WERI-Rb-1 (cell line): ENCODE measurements around the gene COL19A1.
A peak's percentile ranks its signal among the peaks of the same experiment; 100 is the strongest.

Experiments used
- DNase-seq: peaks from one replicate; pipeline ENCODE4 v3.0.0-alpha.2; 2020
- H3K27ac ChIP-seq: fragments of 250-450 bp; sonication (Bioruptor Pico); 2 replicates; pipeline ENCODE4 v1.5.1; 2020; ENCODE audit warnings: mild to moderate bottlenecking, moderate library complexity
- H3K27me3 ChIP-seq: fragments of 250-450 bp; sonication (Bioruptor Pico); 2 replicates; pipeline ENCODE4 v1.5.1; 2021; ENCODE audit warnings: mild to moderate bottlenecking, low read depth, moderate library complexity; ENCODE audit not compliant: insufficient read depth, severe bottlenecking
- H3K36me3 ChIP-seq: fragments of 250-450 bp; sonication (Bioruptor Pico); 2 replicates; pipeline ENCODE4 v1.5.1; 2020; ENCODE audit warnings: mild to moderate bottlenecking, moderate library complexity
- H3K4me3 ChIP-seq: 2 replicates; pipeline ENCODE4 v1.5.1; 2011; ENCODE audit warnings: low read depth, mild to moderate bottlenecking, control low read depth, low read length
- H3K9me3 ChIP-seq: fragments of 250-450 bp; sonication (Bioruptor Pico); 2 replicates; pipeline ENCODE4 v1.5.1; 2021; ENCODE audit warnings: mild to moderate bottlenecking, moderate library complexity; ENCODE audit not compliant: severe bottlenecking
- CTCF ChIP-seq: IDR thresholded peaks from 2 replicates; pipeline ENCODE4 v1.5.1; 2011; ENCODE audit warnings: low read depth, mild to moderate bottlenecking, control low read depth, inconsistent platforms, low read length

Gene COL19A1

GRCh38 chr6:69852706-69853105, 13.7 kb upstream of the COL19A1 start:
- no peak for TF ChIP-seq CTCF
- Histone ChIP-seq H3K9me3 (no peaks in the 10 kb centered on the region), H3K36me3 (no peaks in the 10 kb centered on the region), H3K4me3 (no peak overlapping the region), H3K27me3 (no peaks in the 10 kb centered on the region), H3K27ac (no peak overlapping the region)
- no peak for DNase-seq

GRCh38 chr6:69861986-69862385, 4.4 kb upstream of the COL19A1 start:
- H3K36me3 ChIP-seq, result no peaks in the 10 kb centered on the region

GRCh38 chr6:69863766-69864165, 2.6 kb upstream of the COL19A1 start:
- TF ChIP-seq CTCF, result no peak
- Histone ChIP-seq H3K36me3 (no peaks in the 10 kb centered on the region), H3K4me3 (no peak overlapping the region), H3K9me3 (no peaks in the 10 kb centered on the region), H3K27ac (no peak overlapping the region), H3K27me3 (no peaks in the 10 kb centered on the region)
- DNase-seq, result no peak

More at GRCh38 chr6:69861986-69862385, 4.4 kb upstream of the COL19A1 start:
- H3K27me3 ChIP-seq, result no peaks in the 10 kb centered on the region
- no peak overlapping the region for H3K27ac ChIP-seq
- H3K9me3 ChIP-seq, result no peaks in the 10 kb centered on the region
- no peak for DNase-seq
- no peak for TF ChIP-seq CTCF
- no peak overlapping the region for H3K4me3 ChIP-seq

GRCh38 chr6:69865126-69865525, 1.2 kb upstream of the COL19A1 start:
- no peaks in the 10 kb centered on the region for H3K36me3 ChIP-seq
- DNase-seq, result no peak
- no peak overlapping the region for H3K27ac ChIP-seq
- no peak overlapping the region for H3K4me3 ChIP-seq
- H3K9me3 ChIP-seq, result no peaks in the 10 kb centered on the region
- no peak for TF ChIP-seq CTCF
- H3K27me3 ChIP-seq, result no peaks in the 10 kb centered on the region

GRCh38 chr6:69866770-69867638, 648 bp downstream of the COL19A1 start:
- H3K4me3 ChIP-seq, result peak overlapping the region; percentile 73
- TF ChIP-seq CTCF, result 0 out of 2 replicates have a peak, but pooled peaks have one; percentile 10
- H3K36me3 ChIP-seq, result no peaks in the 10 kb centered on the region
- H3K9me3 ChIP-seq, result no peaks in the 10 kb centered on the region
- no peak overlapping the region for H3K27ac ChIP-seq
- peak; percentile 63 for DNase-seq
- H3K27me3 ChIP-seq, result no peaks in the 10 kb centered on the region

- H3K4me3 ChIP-seq, result peak overlapping the region; percentile 73
- H3K27ac ChIP-seq, result no peak overlapping the region
- TF ChIP-seq CTCF, result no peak
- no peaks in the 10 kb centered on the region for H3K27me3 ChIP-seq
- H3K9me3 ChIP-seq, result no peaks in the 10 kb centered on the region
- H3K36me3 ChIP-seq, result no peaks in the 10 kb centered on the region
- no peak for DNase-seq
Observed at GRCh38 chr6:69867639-69867976, 1.3 kb downstream of the COL19A1 start.
